ENCODE data around the gene ITGB3BP. TPM values are rescaled to one million over a fixed set of nuclear protein-coding genes. Genes with fewer than 3 reads are reported as not detected.

ITGB3BP gene
- total RNA-seq, 1 experiment from 2014 or later = 50.2 TPM

GRCh38 chr1:63512584-63512983 lies 10.4 kb downstream of the ITGB3BP start:
- CTCF ChIA-PET = no interaction called here
- no peak for DNase-seq (ENCODE audit: low spot score)
- ATAC-seq = no peak

More at GRCh38 chr1:63512584-63512983, 10.4 kb downstream of the ITGB3BP start:
- POLR2A ChIA-PET = no interaction called here
- Mint-ChIP-seq H3K36me3 (peaks cover 28% of the 10 kb centered on the region), H3K4me1 (no peaks in the 10 kb centered on the region), H3K9me3 (peaks cover 21% of the 10 kb centered on the region), H3K27ac (no peak overlapping the region), H3K4me3 (no peak overlapping the region), H3K27me3 (ENCODE audit: low read depth) (no peaks in the 10 kb centered on the region)
- TF ChIP-seq ZNF317 (CRISPR knock-in tag; IDR thresholded peaks at IDR 0.05; ENCODE audit: borderline replicate concordance, low read depth) = no peak
- no peak for TF ChIP-seq JAZF1 (CRISPR knock-in tag; IDR thresholded peaks at IDR 0.05)
- TF ChIP-seq ARID4B (CRISPR knock-in tag; IDR thresholded peaks at IDR 0.05; ENCODE audit: borderline replicate concordance) = no peak
- TF ChIP-seq PRDM15 (CRISPR knock-in tag; IDR thresholded peaks at IDR 0.05) = no peak
- TF ChIP-seq FOXK1 (CRISPR knock-in tag; IDR thresholded peaks at IDR 0.05) = no peak
- no peak for TF ChIP-seq SMAD4 (CRISPR knock-in tag; IDR thresholded peaks at IDR 0.05)
- no peak for TF ChIP-seq KAT7 (CRISPR knock-in tag; IDR thresholded peaks at IDR 0.05; ENCODE audit: borderline replicate concordance)
- TF ChIP-seq ZNF532 (CRISPR knock-in tag; IDR thresholded peaks at IDR 0.05; ENCODE audit: borderline replicate concordance) = no peak
- TF ChIP-seq SMAD3 (CRISPR knock-in tag; IDR thresholded peaks at IDR 0.05; ENCODE audit: borderline replicate concordance) = no peak
- TF ChIP-seq ESRRA (CRISPR knock-in tag; IDR thresholded peaks at IDR 0.05; ENCODE audit: borderline replicate concordance) = no peak
